GM12875 (cell line): ENCODE measurements around the gene MYO18B.
"Not testable (repeated sequence)": the region's sequence is repeated elsewhere in the genome, so short reads cannot be mapped to it uniquely, and the experiment has no call there.

Source experiments
- H3K4me3 ChIP-seq: one replicate; pipeline ENCODE4 v1.5.1; 2011; ENCODE audit warnings: low read depth, low read length, control low read depth
- TF ChIP-seq, protein P1 (sequence below): IDR thresholded peaks from 2 replicates; pipeline ENCODE4 v1.5.1; 2011; ENCODE audit warnings: low read depth, mild to moderate bottlenecking, control low read depth, inconsistent platforms, low read length, moderate library complexity, borderline replicate concordance; ENCODE audit not compliant: insufficient read depth

Gene MYO18B

DNA sequence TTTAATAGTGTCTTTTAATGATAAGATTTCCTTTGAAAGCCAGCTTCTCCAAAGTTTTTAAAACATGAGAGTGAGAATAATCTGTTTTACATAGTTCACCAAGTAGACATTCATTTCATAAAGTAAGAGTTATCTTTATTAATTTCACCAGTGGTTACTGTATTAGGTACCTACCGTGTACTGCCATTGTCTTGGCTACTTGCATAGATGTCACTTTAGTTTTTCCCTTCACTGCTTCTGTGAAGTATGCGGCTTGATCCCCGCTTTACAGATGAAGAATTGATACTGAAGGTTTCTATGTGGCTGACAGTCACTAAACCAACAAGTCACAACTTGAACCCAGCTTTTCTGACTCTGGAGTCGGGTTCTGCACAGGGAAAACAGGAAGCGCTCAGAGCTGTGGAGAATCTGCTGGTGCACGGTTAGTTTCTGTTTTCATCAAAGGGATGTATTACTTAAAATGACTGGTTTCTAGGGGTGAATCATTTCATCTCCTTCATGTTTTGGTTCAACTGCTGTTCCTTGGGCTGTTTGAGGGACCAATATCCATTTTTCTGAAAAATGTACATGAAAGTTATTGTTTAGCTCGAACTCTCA is 39.3 kb upstream of the MYO18B start:
- TF ChIP-seq, protein P1, sequence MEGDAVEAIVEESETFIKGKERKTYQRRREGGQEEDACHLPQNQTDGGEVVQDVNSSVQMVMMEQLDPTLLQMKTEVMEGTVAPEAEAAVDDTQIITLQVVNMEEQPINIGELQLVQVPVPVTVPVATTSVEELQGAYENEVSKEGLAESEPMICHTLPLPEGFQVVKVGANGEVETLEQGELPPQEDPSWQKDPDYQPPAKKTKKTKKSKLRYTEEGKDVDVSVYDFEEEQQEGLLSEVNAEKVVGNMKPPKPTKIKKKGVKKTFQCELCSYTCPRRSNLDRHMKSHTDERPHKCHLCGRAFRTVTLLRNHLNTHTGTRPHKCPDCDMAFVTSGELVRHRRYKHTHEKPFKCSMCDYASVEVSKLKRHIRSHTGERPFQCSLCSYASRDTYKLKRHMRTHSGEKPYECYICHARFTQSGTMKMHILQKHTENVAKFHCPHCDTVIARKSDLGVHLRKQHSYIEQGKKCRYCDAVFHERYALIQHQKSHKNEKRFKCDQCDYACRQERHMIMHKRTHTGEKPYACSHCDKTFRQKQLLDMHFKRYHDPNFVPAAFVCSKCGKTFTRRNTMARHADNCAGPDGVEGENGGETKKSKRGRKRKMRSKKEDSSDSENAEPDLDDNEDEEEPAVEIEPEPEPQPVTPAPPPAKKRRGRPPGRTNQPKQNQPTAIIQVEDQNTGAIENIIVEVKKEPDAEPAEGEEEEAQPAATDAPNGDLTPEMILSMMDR, result no peak
- H3K4me3 ChIP-seq, result no peak overlapping the region

DNA sequence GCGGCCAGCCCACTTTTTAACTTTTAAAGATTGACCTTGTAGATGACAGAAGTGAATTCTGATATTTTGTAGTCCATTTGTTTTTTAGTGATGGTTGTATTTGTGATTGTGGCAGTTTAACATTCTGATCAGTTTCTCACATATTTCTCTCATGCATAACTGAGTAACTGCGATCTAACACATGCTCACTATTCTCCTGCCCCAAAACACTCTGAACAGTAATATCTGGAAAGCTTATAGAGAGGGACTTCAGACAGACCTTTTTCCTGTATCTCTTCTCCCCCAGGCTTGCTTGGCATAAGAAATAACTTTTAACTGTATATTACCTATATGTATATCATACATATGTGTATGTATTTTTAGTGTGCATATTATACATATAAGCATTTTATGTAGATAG is 37.3 kb upstream of the MYO18B start:
- TF ChIP-seq, protein P1, result no peak
- H3K4me3 ChIP-seq, result no peak overlapping the region

DNA sequence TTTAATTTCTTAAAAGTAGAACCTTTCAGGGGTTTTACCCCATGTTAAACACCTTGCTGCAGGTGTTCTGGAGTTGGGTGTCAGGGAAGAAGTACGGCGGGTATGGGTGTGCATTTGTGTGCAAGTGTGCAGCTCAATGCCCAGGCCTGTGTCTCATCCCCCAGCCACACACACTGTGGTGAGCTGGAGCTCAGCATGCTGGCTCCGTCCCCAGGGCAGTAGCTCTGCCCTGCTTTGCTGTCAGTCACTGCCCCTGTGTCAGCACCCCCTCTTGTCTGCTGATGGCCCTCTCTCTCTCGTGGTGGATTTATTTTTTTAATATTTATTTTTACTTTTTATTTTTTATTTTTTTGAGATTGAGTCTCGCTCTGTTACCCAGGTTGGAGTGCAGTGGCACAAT is 35.8 kb upstream of the MYO18B start:
- TF ChIP-seq, protein P1, result no peak
- H3K4me3 ChIP-seq, result no peak overlapping the region

DNA sequence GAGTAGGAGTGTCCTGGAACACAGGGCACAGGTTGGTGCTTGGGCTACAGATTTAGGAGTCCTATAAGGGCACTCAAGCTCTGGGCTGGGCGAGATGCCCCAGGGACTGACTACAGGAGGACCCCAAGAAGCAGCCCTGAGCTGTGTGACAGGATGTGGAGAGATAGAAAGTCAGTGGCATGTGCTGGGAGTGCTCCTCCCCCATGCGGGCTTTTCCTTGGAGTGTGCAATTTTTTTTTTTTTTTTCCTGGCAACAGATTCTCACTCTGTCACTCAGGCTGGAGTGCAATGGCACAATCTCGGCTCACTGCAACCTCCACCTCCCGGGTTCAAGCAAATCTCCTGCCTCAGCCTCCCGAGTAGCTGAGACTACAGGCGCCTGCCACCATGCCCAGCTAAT is 33.6 kb upstream of the MYO18B start:
- H3K4me3 ChIP-seq, result not testable (repeated sequence)

DNA sequence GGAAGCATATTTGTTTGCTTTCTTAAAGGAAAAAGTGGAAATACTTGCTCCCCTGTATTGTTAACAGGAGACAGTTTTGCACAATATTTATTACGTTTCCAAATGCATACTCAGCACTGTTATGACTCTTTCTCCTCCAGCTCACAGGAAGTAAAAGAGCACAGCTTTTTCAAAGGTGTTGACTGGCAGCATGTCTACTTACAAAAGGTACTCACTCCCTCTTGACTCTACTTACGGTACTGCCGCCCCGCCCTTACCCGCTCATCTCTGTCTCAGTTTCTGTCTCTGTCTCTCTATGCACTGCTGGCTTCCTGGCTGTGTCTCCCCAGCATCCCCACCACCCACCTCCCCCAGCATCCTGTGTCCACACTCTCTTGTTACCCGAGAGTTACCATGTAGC is 32.2 kb upstream of the MYO18B start:
- TF ChIP-seq, protein P1, result 0 out of 2 replicates have a peak, but pooled peaks have one; percentile 5
- no peak overlapping the region for H3K4me3 ChIP-seq

DNA sequence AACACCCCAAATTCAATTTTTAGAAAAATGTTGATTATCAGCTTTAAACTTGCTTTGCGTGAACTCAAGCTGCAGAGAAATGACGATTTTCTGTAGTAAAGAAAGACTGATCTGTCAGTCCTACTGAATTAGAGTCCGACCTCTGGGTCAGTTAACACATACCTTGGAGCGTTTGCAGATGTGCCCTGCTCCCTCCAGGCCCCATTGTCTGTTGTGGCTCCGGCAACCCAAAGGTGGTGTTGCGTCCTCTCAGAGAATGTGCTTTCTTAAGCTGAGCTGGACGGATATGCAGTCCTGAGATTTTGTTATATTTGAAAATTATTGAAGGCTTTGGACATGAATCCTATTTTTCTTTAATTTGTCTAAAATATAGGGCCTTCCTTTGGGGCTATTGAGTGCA is 31.5 kb upstream of the MYO18B start:
- TF ChIP-seq, protein P1, result no peak
- no peak overlapping the region for H3K4me3 ChIP-seq

DNA sequence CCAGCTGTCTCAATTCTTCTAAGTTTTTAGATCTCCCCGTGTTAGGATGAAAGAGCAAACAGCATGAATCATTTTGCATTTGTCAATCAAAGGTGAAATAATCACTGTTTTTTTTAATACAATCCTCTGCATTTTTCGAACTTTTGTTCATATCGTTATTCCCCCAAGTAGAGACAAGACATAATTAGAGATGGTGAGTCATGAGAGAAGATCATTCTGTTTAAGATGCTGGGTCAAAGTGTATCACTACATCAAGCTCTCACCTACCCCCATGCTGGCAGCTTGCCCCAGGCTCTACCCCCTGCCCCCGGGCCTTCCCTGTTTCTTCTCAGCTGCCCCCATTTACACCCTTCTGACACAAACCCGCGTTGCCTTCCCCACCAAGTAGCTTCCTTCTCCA is 30.5 kb upstream of the MYO18B start:
- TF ChIP-seq, protein P1, result no peak
- no peak overlapping the region for H3K4me3 ChIP-seq
